NB4 (cell line): ENCODE results near the gene GPS2.

ENCODE experiments used
- DNase-seq: peaks from one replicate; pipeline ENCODE4 v3.0.0; 2010; ENCODE audit warnings: low read depth
- H3K4me3 ChIP-seq: one replicate; pipeline ENCODE4 v1.5.1; 2011; ENCODE audit warnings: mild to moderate bottlenecking, low read depth, low read length, moderate library complexity
- MYC ChIP-seq: IDR thresholded peaks from 2 replicates; pipeline ENCODE4 v1.6.1; 2011; ENCODE audit warnings: low read depth, low read length
- POLR2A ChIP-seq: IDR thresholded peaks from 2 replicates; pipeline ENCODE4 v1.6.1; 2011; ENCODE audit warnings: mild to moderate bottlenecking; ENCODE audit not compliant: insufficient read length; ENCODE audit errors: extremely low read depth
- TF ChIP-seq, protein P1 (sequence below): IDR thresholded peaks from one replicate; pipeline ENCODE4 v1.5.1; 2012; ENCODE audit warnings: low read depth, low read length
- TF ChIP-seq, protein P2 (sequence below): IDR thresholded peaks from 2 replicates; pipeline ENCODE4 v1.6.1; 2011; ENCODE audit warnings: low read depth, low read length

Gene GPS2

DNA sequence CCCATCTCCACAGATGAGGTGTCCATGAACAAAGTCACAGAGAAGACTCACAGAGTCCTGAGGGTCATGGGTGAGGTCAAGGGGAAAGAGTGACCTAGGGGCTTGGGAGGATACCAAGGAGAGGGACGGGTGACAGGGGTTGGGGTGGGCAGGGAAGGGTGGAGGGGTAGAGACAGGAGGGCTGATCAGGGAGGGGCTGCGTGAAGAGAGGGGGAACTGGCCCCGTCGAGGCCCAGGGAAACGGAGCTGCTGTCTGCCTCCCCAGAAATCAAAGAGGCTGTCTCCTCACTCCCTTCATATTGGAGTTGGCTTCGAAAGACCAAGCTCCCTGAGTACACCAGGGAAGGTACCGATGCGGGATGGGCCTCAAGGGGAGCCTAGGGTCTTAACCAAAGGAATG, 40.4 kb upstream of the GPS2 start:
- DNase-seq: no peak
- H3K4me3 ChIP-seq: no peak overlapping the region
- TF ChIP-seq MYC: no peak

DNA sequence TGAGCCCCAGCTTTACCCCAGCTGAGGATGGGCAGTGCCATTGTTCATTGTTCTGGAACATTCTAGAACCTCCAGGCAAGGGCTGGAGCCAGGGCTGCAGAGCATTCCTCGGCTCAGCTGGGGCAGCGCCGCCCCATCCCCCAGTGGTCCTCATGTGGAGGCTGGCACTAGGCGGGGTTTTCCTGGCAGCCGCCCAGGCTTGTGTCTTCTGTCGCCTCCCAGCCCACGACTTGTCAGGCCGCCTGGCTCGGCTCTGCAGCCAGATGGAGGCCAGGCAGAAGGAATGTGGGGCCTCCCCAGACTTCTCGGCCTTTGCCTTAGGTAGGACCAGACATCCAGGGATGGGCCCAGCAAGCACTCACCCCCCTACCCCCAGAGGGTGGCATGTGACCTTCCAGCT, 39.9 kb upstream of the GPS2 start, which contains the start of gene TMEM95:
TSS of gene TMEM95 (plus strand) at position 104 of the 400 bp plus-strand sequence. CDS start at position 153, 49 bp downstream.
- no peak within 1 kb of the TSS for H3K4me3 ChIP-seq
- no peak for DNase-seq
- TF ChIP-seq, protein P1, sequence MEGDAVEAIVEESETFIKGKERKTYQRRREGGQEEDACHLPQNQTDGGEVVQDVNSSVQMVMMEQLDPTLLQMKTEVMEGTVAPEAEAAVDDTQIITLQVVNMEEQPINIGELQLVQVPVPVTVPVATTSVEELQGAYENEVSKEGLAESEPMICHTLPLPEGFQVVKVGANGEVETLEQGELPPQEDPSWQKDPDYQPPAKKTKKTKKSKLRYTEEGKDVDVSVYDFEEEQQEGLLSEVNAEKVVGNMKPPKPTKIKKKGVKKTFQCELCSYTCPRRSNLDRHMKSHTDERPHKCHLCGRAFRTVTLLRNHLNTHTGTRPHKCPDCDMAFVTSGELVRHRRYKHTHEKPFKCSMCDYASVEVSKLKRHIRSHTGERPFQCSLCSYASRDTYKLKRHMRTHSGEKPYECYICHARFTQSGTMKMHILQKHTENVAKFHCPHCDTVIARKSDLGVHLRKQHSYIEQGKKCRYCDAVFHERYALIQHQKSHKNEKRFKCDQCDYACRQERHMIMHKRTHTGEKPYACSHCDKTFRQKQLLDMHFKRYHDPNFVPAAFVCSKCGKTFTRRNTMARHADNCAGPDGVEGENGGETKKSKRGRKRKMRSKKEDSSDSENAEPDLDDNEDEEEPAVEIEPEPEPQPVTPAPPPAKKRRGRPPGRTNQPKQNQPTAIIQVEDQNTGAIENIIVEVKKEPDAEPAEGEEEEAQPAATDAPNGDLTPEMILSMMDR: no peak
- TF ChIP-seq POLR2A (no peak), MYC (no peak)
- TF ChIP-seq, protein P2, sequence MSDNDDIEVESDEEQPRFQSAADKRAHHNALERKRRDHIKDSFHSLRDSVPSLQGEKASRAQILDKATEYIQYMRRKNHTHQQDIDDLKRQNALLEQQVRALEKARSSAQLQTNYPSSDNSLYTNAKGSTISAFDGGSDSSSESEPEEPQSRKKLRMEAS: no peak

DNA sequence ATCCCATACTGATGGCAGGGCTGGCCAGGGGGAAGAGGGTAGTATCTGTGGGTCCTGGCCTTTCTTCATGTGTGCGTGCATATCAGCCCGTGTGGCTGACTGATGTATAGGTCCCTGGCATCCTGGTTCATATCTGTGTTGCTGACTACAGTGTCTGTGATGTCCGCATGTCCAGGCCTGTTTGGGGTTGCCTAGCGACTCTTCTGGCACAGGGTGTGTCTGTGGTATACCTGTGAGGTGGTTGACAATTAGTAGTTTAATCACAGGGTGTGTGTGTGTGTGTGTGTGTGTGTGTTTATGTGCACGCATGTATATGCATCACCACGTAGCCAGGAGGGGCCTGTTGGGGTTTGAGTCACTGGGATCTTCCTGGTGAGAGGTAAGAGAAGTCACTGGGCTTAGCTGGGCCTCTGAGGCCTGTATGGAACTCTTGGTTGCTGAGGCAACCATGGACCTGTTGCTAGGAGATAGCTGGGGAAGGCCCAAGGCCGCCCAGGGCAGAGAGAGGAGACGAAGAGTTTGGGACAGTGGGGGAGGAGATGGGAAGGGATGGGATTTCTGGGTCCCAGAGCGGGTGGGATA, 39.2 kb upstream of the GPS2 start:
- no peak overlapping the region for H3K4me3 ChIP-seq
- TF ChIP-seq, protein P1: no peak
- TF ChIP-seq MYC: no peak
- TF ChIP-seq, protein P2: no peak
- no peak for TF ChIP-seq POLR2A
- DNase-seq: no peak

DNA sequence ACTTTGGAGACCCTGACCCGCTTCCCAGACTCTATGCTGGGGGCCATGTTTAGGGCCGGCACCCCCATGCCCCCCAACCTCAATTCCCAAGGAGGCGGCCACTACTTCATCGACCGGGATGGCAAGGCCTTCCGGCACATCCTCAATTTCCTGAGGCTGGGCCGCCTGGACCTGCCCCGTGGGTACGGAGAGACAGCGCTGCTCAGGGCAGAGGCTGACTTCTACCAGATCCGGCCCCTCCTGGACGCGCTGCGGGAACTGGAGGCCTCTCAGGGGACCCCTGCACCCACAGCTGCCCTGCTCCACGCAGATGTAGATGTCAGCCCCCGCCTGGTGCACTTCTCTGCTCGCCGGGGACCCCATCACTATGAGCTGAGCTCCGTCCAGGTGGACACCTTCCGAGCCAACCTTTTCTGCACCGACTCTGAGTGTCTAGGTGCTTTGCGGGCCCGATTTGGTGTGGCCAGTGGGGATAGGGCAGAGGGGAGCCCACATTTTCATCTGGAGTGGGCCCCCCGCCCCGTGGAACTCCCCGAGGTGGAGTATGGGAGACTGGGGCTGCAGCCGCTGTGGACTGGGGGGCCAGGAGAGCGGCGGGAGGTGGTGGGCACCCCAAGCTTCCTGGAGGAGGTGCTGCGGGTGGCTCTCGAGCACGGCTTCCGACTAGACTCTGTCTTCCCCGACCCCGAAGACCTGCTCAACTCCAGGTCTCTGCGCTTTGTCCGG, 37.9 kb upstream of the GPS2 start:
- no peak overlapping the region for H3K4me3 ChIP-seq
- TF ChIP-seq POLR2A (no peak), MYC (no peak)
- TF ChIP-seq, protein P2: no peak
- TF ChIP-seq, protein P1: no peak
- no peak for DNase-seq

DNA sequence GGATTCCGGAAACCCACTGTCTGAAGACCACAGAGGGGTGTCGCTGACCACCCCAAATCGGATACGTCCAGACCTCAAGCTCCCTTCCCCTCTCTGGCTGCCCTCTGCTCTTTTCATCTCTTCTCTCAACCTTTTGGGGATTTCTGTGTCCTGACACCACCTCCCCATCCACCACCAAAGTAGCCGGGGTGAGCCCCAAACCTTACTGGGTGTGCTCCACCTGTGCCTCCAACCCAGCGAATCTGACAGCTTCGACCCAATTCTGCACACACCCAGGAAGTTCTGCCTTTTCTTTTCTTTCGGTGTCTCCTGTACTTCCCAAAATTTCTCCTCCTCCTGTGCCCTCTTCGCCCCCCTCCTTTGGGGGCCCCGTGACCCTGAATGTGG, 37.3 kb upstream of the GPS2 start:
- peak overlapping the region; percentile 49 for H3K4me3 ChIP-seq
- TF ChIP-seq, protein P1: no peak
- TF ChIP-seq MYC (no peak), POLR2A (no peak)
- TF ChIP-seq, protein P2: no peak
- DNase-seq: no peak

DNA sequence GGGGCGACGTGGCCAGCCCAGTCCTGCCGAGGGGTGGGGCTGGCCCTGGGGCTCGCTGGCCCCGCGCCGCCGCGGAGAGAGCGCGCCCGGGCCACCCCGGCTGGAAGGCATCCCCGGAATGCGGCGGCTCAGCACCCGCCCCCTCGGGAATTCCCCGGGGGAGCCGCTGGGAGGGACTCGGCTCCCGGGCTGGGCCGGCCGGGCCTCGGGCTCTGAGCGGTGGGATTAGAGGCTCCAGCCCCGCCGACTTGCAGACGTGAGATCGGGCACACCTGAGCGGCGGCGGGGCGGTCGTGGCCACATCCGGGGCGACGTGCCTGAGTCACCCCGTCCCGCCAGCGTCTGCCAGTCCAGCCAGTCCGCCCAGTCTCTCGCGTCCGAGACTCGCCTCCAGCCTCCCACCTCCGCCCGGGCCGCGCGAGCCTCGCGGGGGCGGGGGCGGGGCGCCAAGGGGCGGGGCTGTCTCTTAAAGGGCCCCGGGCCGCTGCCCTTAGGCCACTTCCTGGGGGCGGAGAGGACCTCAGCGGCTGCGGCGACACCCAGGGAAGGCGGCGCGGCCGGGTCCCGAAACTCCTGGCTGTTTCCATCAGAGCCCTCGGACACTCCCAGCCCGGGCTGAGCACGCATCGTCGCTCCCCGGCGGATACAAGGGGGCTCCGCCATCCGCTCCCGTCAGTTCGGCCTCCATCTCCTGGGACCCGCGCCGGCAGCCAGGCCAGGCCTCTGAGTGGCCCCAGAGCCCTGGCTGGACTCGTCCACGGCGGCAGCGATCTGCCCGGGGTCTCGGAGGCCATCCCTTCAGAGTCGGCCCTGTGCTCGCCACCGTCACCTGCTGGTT, 36.7 kb upstream of the GPS2 start, which contains the start of gene KCTD11:
TSS of gene KCTD11 (plus strand) at position 498 of the 838 bp plus-strand sequence.
- peak; percentile 80 for DNase-seq
- TF ChIP-seq POLR2A: no peak
- TF ChIP-seq, protein P2: no peak
- TF ChIP-seq MYC: no peak
- TF ChIP-seq, protein P1: no peak
- H3K4me3 ChIP-seq: peak within 1 kb of the TSS; percentile 49
